ENCODE results near the gene RTP1.
"Not testable (repeated sequence)": the region's sequence is repeated elsewhere in the genome, so short reads cannot be mapped to it uniquely, and the experiment has no call there.

DNA sequence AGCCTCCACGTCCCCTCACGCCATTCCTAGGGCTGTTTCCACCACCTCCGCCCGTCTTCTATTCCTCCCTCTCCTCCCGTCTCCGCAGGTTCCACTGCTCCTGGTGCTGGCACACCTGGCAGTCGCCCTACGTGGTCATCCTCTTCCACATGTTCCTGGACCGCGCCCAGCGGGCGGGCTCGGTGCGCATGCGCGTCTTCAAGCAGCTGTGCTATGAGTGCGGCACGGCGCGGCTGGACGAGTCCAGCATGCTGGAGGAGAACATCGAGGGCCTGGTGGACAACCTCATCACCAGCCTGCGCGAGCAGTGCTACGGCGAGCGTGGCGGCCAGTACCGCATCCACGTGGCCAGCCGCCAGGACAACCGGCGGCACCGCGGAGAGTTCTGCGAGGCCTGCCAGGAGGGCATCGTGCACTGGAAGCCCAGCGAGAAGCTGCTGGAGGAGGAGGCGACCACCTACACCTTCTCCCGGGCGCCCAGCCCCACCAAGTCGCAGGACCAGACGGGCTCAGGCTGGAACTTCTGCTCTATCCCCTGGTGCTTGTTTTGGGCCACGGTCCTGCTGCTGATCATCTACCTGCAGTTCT is 2.3 kb downstream of the RTP1 start:
- not testable (repeated sequence) for TF ChIP-seq CTCF, POLR2A (IDR thresholded peaks at IDR 0.05)
